HG03135 (cell line): ENCODE results near the gene CCDC9B.

ENCODE experiments used
- ATAC-seq: cut with Tn5 transposase; IDR thresholded peaks from one replicate; pipeline ENCODE4 v1.9.1; 2021; ENCODE audit warnings: mild to moderate bottlenecking, moderate library complexity; ENCODE audit not compliant: unreplicated experiment

Gene CCDC9B

DNA sequence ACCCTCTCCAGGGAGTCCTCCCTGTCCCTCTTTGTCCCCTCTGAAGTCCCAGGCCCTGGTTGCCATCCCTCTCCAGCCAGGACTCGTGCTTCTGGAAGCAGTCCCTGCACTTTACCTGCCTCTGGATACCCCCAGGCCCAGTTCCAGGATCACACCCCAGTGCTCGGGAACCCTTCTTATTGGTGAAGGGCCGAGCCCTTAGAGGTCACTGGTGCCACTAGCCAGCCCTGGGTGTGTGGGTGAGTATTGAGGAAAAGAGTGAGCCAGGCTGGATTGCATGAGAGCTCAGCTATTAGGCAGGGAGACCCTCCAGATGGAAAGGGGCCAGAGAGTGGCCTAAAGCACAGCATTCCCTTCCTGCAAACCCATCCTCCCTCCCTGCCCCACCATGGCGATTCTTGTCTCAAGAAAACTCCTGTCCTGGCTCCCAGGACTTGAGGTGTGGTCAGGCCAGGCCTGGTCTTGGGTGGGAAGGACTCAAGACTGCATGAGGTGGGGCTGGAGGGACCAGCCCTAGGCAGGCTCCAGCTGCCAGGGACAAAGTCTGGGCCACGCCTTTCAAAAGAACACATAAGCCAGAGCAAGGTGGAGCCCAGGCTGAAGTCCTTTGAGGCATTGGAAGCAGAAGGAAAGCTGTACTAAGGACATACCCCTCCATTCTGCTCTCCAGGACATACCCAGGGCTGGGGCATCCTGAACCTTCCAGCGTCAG, 5.3 kb upstream of the CCDC9B start:
- ATAC-seq = no peak

DNA sequence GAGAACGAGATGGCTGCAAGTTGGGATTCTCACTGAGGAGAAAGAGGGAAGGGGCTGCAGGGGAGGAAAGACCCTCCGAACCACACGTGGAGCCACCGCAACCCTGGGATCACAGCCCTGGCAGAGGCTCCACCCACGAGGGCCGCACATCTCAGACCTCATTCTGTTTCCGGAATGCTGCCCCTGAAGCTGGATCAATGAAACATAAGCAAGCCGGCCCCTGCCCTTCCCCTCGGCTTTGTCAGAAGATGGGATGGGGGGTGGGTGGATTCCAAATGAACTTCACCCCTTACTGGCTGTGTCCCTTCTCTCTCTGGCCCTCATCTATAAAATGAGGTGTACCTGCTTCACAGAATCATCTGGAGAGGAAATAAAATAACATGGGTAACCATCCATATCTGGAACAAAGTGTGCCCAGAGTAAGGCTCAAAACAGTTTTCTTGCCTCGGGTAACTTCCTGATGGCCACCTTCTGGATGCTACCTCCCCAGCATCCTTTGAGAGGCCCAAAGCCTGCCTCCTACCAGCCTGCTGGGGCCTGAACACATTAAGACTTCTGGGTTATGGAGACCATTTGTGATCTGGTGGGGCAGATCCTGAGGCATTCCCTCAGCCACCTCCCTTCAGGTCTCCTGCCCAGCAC, 4.6 kb upstream of the CCDC9B start:
- ATAC-seq = no peak

DNA sequence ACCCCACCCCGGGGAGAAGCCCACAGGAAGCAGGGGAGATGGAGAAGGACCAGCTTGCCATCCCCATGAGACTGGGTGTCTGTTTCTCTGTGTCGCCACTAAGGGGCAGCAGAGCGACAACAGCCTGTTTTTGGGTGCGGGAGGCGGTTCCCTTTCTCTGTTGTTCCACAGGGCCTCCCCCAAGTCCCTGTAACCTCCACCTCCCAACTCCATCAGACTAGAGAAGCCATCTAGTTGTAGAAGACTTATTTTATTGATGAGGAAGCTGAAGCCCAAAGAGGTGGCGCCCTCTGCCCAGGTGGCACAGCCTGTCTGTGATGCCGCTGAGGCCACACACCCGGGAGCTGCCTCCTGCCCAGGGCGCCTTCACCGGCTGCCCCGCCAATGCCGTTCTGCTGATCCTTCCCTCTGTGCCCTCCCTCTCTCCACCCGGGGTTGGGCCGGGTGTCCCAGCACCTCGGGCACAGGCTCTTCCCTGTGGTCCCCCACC, 3.9 kb upstream of the CCDC9B start:
- no peak for ATAC-seq

DNA sequence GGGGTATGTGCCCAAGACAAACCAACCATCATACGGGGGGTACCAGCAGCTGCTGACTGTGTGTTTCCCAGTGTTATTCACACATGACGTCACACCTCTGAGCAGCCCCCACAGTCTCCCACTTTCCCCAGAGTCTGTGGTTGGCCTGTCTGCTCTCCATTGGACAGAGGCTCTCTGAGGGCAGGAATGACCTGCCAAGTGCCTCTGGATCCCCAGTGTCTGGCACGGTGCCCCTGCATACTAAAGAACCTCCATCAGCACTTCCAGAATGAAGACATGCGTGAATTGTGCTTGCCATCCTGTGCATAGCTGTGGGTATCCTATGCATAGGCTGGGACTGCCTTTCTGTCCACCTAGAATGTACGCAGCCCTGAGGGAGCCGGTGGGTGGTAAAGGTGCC, 3.5 kb upstream of the CCDC9B start:
- no peak for ATAC-seq

DNA sequence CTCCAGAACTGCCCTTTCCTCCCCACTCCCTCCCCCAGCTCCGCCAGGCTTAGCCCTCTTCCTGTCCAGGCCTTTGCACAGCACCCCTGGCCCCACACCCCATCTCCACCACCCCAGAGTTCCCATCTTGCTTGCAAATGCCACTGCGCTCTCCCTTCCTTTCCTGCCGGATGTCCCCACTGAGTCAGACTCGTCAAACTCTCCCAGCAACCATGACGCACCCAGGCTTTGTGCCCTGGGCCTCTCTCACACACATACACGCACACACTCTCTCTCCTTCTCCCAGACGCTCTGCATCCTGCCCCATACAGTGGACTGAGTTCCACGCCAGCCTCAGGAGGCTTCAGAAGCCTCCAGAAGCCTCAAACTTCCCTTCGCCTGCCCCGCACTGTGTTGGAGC, 2.8 kb upstream of the CCDC9B start:
- no peak for ATAC-seq

DNA sequence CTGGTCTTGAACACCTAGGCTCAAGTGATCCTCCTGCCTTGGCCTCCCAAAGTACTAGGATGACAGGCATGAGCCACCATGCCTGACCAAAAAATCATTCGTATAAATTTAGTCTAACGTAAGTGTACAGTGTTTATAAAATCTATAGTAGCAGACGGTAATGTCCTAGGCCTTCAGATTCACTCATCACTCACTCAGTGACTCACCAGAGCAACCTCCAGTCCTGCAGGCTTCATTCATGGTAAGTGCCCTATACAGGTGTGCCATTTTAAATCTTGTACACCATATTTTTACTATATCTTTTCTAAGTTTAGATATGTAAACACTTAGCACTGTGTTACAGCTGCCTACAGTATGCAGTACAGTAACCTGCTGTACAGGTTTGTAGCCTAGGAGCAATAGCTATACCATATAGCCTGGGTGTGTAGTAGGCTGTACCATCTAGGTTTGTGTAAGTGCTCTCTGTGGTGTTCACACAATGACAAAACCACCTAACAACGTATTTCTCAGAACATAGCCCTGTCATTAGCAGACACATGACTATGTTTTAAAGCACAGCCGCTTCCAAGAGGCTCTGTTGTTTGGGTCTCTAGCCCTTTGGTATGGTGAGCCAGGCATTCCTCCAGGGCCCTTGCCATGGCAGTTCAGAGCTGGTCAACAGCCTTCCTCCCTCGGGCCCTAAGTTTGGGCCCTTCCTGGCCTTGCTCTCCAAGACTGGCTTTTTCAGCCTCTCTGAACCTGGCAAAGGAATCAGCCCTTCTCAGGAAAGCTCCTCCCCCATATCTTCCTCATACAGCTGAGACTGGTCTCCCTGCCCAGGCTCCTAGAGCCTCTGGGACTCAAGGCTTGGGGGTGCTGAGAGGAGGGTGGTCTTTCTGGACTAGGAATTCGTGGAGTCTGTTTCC, 1.9 kb upstream of the CCDC9B start:
- ATAC-seq = no peak

DNA sequence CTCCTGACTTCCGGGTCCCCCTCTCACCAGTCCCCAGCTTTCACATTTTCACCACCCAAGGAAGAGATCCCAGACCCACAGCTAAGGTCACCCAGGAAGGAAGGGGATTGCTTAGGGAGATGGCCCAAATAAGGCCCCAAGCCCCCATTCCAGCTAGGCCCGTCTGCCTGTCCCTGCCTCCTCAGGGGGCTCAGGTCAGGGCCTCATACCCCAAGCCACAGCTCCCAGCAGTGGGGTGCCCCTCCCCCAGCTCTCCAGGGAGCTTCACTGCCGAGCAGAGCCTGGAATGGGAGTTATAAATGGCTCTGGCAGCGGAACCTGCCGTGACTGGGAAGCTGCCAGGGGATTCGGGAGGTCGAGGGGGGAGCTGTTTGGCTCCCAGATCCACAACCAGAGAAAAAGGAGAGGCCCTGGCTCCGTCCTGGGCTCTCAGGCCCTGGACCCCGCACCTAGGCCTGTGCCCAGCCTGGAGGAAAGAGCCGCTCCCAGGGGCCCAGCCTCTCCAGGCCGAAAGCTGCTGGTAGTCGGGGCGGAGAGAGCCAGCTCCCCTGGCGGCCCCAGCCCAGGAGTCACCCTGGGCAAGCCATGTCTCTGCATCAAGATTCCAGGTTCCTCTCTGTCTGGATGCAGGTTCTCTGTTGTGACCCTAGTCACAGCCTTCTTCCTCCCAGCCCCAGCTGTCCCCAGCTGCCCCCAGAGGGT, 550 bp downstream of the CCDC9B start:
- ATAC-seq = no peak

DNA sequence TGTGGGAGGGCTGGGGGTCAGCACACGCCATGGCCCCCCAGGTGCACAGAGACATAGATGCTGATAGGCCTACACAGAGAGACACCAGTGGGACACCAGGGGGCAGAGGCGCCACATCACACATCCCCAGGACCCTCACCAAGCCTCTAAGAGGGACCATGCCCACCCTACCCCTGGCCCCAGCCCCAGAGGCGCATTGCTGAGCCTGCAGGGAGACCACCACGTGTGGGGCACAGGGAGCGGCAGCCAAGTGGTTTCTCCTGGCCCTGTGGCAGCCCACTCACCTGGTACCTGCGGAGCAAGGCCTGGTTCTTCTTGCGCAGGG, 1.2 kb downstream of the CCDC9B start:
- no peak for ATAC-seq

DNA sequence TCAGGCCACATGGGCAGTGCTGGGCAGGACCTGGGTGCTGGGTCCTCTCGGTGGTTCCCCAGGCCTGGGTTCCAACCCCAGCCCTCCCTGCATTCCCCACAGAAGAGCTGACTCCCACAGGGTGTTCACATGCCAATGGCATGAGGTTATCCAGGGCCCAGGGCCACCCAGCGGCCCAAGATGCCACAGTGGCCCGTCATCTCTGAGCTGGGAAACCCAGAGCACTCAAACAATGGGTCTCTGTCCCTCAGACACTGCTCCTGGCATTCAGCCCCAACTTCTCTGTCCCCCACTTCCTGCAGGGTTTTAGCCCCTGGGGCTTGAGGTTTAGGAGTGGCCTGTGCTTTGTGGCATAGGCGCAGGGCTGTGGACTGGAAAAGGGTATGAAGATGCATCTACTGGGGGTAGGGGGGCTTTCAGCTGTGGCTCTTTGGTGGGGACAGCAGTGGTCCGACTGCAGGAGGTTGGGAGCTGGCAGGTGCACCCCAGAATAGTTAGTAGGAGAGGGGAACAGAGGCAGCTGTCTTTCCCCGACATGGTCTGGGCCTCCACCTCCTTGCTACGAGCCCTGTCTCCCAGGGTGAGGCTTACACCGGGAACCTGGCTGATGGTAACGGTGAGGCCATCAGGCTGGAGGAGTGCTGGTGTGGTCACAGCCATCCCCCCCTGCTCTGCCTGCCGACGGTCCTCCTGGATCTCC, 1.7 kb downstream of the CCDC9B start:
- ATAC-seq = no peak

DNA sequence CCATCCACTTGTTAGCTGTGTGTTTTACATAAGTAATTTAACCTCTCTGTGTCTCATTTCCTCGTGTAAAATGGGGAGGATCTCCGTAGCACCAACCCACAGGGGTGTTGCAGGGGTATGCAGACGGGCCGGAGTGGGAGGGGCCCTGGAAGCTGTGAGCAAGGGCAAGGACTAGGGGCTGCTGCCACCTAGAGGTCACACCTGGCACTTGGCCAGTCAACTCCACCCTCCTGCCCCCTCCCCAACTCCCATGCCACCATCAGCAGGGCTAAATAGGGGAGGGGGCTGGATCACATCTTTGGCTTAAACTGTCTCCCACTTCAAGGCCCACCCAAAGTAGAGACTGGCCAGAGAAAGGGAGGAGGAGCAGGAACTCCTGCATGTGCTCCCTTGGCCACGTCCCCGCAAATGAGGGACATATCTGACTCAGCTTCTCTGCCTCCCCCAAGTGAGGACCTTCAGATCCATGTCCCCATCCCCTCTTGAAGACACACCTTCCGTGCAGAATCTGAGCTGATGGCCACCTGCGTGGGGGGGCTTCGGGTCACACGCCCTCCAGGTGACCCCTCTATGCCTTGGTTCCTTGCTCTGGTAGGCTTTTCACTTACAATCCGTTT, 2.6 kb downstream of the CCDC9B start:
- ATAC-seq = no peak

DNA sequence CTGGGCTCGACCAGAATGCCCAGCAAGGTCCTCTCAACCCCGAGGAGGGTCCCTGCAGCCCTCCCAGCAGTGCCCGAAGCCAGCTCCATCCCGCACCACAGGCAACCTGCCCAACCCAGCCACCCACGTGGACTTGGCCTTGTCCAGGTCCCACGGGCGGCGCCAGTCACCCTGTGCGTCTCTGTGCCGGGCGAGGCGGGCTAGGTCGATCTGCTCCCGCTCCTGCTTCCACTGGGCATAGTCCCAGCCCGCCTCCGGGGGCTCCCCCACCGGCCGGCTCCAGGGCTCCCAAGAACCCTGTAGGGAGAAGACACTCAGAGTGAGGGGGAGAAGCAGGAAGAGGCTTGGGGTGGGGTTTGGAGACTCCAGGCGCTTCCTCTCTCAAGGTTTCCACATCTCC, 3.1 kb downstream of the CCDC9B start:
- ATAC-seq = no peak

DNA sequence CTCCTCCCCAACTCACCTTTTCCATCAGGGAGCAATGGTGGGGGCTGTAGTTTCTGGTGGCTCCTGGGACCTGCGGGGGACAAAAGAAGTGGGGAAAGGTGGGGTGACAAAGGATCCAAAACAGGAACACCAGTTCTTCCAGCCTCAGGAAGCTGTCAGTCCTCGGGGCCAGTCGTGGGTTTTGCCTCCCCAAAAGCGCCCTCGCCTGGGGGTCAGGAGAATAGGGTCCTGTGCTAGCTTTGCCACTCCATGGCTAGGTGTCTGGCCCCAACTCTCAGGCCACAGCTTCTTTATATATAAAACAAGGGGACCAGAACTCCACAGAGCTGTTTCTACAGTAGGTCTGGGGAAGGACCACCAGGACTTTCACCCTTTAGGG, 4.0 kb downstream of the CCDC9B start:
- ATAC-seq = no peak

DNA sequence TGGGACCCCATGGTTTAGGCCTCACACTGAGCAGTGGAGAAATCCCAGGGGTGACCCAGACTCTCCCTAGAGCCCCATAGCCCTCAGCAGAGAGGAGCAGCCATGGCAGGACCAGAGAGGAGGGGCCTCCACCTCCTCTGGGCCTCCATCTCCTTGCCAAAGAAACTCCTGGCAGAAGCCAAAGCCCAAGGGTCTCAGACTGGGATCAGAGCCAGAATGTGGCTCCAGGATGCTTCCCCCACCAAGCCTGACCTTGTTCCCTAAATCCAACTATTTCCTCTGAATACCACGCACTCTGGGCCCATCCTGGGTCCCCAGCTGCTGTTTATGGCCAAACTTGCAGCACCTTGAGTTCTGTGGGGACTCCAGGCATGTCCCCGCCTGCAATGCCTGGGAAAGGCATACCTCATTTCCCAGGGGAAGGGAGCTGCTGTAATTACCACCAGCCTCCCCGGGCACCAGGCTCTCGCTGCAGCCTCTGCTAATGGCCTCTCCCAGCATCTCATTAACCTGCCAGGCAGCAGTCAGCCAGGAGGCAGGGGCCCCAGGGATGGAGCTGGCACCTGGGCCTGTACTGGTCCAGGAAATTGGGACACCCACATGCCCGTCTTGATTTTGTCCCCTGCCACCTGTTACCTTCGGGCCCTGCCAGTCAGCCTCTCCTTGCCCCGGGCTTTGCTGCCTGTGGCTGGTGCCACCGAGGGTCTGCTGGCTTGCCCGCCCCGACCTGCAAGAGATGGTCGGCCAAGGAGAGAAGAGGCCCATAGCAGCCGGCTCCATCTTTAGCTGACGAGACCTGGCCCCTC, 4.6 kb downstream of the CCDC9B start:
- no peak for ATAC-seq

DNA sequence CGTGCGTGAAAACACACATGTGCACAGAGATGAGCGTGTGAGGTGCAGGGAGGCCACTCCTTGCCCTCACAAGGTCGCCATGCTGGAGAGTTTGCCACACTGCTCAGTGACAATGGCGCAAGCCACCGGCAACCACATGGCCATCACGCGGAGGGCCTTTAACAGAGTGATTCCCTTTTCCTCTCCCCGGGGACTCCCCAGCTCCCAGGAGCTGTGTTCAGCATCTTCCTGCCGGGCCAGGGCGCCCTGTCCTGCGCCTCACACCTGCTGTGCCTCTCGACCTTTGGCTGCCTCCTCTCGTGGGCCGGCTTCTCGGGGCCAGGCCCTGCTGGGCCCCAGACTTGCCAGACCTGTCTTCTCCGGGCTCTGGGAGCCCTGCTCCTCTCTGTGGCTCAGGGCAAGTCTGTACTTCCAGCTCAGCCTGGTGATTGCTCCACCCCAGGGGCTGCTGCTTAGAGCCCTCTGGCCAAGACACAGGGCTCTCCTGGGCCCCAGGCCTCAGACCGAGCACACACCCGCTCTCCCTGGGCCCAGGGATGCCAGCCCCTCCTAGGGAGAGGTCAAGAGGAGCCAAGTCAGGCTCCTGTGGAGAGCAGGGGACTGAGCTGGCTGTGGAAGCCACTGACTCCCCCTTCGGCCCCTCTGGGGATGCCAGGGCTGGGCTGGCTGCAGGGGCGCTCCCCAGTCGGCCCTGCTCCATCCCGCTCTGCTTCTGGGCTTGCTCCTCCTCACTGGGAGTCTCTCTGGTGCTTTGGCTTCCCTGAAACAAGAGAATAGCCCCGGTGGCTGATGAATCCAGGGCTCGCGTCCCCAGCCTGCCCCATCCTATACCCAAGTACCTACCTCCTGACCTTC, 5.6 kb downstream of the CCDC9B start:
- ATAC-seq = no peak

DNA sequence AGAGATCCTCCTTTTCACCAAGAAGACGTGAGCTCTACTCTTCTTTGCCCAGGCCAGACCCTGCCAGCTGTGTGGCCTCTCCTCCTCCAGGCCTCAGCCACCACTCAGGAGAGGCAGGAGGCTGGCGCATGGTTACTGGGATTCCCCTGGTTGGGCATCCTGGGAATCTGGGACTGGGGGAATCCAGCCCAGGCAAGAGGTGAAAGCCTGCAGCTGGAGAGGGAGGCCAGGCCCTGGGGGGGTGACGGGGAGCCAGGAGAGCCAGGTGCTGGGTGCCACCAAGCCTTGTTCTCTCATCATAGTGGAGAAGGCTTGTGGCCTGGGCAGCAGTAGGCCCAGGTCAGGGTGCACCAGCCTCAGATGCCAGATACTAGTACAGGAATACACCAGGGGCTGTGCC, 6.2 kb downstream of the CCDC9B start:
- ATAC-seq = no peak

DNA sequence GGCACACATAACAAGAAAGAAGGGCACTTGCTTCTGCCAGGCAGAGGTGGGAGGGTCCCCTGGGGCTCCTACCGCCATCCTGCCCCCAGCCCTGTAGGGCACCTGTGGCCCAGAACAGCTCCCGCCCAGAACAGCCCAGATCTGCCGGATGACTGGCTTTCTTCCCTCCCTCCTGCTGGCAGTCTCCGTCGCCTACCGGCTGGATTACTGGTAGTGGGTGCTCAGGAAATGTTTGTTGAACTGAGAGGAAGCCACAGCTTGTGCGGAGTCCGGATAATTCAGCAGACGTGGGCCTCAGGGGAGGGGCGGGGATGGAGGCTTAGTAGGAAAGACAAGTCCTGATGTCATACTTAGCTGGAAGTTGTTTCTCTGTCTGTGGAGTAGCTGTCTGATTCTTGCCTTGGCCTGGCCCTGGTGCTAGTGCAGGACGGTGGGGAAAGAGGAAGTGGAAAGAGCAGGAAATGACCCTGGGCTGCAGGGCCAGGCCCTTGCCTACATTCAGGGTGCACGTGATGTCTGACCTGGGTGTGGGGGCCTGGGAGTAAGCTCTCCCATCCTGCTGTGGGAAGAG, 6.7 kb downstream of the CCDC9B start:
- ATAC-seq = no peak

DNA sequence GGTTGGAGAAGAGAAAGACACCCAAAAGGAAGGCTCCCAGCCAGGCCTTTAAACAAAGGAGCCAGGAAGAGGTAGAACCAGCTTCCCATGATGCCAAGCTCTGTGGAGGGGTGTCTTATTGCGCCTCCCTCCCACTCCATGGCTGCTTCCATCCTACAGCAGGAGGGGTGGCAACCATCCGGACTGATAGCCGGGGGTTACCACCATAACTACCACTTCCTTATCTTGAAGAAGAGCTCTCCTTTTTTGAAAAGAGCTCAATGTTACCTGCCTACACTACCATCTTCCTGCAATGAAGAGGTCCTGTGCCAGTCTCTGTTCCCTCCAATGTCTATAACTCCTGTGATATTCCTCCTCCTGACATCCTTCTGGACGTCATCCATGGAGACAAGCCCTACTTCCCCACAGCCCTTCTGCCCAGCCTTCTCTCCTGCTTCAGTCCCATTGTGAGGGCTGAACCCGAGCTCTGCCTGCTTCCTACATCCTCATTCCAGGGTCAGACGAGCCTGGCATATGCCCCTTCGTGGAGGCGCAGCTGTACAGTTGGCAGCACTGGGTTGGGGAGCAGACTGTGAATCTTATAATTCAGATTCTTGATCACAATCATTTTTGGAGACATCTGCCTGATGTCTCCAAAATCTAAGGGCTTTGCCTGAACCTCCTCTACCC, 8.5 kb downstream of the CCDC9B start:
- no peak for ATAC-seq

DNA sequence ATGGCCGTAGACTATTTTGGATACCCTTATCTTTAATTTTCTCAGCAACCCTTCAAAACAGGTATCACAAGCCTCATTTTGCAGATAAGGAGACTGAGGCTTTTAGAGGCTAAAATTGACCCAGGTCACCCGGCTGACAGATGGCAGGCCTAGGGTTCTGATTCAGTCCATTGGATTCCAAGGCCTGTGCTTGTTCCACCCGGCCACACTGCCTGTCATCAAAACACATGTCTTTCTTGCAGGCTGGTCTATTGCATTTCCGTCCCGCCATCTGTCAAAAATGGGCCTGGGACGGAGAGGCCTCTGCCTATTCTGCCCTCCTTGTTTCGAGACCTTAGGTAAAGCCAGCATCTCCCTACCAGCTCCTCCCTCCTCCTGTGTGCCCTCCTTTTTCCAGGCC, 9.1 kb downstream of the CCDC9B start:
- ATAC-seq = no peak
